ENCODE measurements around the gene PDE5A.

The PDE5A gene

DNA sequence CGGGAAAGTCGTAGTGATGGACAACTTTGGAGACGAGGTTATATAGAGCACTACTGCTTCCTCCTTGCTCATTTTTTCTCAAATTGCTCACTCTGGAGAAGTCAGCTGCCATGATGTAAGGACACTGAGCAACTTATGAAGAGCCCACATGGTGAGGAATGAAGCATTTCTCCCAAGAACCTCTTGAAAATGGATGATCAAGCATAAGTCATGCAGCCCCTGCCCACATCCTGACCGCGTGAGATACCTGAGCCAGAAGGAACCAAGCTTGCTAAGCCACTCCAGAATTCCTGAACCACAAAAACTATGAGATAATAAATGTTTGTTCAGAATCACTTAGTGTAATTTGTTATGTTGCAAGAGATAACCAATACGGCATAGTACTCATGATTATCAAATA, 42.8 kb downstream of the PDE5A start:
- DNase-seq (ENCODE audit: low spot score), result no peak

DNA sequence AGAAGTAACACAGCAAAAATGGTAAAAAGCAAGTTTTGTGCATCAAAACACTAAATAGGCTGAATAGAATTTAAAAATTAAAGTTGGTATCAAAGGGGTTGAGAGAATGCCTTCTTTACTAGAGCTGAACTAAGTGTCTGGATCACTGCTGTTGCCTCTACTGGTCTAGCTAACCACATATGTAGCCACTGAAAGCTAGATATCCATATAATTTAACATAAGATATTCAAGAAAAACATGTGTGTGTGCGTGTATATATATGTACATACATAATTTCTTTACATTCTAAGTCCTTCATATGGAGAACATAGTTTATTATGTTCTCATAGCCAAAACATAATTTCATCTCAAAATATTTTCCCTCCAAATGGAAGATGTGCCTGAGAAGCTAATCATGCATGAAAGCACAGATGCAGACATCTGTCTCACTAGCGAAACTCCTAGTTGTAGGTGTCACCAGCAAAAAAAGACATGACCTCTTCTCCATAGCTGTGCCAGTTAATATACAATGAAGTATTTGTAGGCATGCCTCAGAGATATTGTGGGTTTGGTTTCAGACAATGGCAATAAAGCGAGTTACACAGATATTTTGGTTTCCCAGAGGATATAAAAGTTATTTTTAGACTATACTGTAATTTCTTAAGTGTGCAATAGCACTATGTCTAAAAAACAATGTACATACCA, 47.3 kb downstream of the PDE5A start:
- DNase-seq (ENCODE audit: low spot score), result no peak

DNA sequence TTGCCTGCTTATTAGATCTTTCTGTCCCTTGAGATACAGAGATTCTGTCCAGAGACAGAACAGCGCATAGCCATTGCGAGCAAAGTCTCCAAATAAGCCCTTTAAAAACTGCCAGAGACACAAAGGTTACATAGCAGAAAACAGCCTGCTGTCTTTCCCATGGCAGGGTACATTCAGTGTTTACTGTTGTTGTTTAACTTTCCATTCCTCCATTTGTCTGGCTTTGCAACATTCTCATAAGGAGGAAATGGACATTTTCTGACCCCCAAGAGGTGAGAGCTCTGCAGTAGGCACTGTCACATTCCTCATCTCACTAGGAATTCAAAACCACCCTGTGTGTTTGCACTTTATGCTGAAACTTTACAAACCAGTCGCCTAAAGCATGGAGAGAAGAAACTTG, 48.3 kb downstream of the PDE5A start:
- DNase-seq (ENCODE audit: low spot score), result no peak

DNA sequence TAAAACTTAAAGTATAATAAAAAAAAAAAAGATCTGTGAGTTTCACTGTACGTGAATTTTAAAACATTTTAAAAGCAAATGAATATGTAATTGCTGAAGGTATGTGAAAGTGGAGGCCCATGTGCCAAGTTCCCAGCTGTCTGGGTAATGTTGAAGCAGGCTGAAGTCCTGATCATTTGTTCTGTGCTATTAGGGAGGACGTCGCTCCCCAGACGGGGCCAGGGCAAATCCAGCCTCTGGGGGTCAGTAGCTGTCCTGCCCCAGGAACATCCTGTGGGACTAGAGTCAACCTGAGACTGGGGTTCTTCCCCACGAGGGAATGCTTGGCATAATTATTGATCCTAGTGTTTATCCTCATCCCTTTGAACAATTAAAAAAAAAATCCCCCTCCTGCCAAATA, 48.8 kb downstream of the PDE5A start:
- DNase-seq (ENCODE audit: low spot score), result no peak

DNA sequence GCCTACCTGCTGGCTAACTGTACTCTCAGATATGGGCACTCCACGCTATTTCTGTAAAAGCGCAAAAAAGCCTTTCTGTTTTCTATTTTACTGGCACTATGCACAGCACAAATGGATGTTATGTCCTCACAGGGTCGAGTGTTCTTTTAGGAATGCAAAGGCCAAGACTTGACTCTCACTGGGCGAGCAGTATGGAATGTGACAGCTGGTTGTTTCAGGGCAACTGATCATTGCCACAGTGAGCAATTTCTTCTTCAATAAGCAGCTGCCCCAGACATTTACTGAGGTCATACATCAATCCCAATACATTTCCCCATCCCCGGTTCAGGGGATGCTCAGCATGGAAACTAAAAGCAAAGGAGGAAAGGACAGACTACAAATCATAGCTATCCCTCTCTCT, 58.2 kb downstream of the PDE5A start:
- no peak for DNase-seq (ENCODE audit: low spot score)

DNA sequence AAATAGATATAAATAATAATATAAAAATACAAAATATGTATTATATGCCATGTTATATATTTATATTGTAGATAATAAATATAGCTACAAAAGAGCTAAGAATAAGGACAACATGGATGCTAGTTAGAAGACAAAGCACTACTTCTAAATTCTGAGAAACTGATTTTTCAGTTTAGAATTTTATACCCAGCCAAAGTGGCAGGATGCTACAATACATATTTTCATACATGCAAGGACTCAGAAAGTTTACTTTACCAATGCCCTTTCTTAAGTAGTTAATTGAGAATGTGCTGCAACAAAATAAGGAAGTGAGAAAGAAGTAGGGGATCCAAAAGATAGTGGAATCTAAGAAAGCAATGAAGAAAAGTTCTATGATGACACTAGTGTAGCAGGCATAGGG, 64.5 kb downstream of the PDE5A start:
- DNase-seq (ENCODE audit: low spot score), result no peak

DNA sequence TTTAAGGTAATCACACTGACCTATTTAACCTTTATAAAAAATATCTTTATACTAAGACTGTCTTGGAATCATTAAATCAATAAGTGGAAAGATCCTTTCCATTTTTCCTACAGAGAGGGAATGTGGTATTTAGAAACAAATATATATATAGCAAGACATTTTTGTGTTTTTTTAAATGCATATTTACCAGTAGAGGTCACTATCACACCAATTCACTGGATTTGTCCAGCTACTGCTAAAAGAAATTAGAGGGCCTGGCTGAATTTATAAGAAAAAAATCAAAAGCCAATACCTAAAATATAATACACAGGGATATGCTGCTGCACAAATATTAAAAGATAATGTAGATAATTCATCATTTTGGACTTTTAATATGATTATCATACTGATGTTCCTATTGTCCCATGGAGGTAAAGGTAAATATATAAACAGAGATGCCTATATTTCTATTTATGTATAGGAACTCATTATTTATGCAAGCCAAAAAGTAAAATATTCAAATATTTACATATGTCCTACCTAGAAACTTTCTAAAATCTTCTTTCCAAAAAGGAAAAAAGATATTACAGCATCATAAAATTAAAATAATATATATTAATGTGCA, 69.5 kb downstream of the PDE5A start:
- DNase-seq (ENCODE audit: low spot score), result peak; percentile 58

DNA sequence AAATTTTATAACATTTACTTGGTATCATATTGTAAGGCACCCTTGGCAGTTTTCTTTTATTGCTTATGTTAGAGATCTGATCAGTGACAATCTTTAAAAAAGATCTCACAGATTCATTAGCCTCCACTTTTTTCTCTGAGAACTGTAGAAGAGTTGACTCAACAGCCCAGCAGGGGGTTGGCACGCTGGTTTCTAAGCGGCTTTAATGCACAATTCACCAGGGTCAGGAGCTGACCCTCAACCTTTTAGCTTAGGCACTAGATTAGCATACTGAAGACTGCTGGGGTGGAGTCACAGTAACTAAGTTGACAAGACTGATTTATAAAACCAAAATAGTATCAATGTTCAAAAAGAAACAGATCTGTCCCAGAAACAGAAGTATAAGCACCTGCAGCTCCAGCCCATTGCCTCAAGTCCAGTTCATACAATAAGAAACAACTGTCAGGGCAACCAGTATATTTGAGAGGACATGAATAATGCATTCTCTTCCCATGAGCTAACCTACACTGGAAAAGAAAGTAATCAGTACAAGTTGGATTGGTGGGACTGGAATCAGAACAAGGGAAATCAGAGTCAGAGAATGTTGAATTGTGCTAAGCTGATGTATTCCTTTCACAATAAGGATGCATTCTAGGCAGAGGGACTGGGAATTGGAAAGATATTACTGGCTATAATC, 77.6 kb downstream of the PDE5A start:
- no peak for DNase-seq (ENCODE audit: low spot score)

DNA sequence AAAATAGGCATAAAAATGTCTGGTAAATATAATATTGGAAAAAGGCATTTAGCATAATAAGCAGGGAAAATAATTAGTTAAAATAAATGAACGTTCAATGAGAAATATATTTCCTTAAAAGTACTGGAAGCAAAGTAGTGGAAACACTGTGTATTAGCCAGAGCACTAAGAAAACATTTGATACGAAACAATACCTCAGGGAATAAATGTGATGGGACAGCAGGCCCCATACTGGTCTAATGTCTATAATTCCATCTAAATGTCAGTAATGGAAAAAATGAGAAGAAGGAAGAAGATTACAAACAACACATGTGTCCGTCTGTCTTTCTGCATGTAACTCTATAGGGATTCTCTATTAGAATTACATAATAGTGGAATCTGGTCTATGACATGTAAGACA, 79.0 kb downstream of the PDE5A start:
- DNase-seq (ENCODE audit: low spot score), result no peak

DNA sequence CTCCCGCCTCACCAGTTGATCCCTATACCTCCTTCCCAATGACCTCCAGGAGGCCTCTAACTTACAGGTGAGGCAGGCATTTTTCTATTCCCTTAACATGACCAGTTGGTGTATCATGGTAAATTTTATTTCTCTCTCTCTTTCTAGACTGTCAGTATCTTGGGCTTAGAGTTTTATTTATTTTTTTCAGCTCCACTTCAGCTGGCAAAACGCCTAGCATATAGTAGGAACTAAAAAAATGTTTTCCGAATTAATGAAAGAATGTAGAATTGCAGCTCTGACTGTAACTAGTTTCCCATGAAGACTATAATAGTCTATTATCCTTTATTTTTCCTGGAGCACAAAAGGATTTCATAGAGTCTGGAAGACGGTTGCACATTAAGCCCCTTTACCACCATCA, 84.8 kb downstream of the PDE5A start:
- DNase-seq (ENCODE audit: low spot score), result no peak

DNA sequence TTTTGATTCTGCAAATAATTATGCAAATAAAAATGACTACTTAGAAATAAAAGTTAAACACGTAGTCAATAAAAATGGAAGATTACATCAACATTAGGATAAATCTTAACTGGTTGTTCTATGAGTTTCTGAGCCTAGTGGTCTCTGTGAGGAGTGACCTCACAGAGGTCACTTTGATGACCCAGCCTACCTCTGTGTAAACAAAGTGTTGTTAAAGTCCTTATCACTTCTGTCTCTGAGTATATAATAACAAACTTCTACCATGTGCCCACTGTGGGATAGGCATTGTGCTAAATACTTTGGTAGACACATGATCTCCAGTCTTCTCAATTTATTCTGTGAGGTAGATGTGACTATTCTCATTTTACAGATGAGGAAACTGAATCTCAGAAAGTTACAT, 85.4 kb downstream of the PDE5A start:
- no peak for DNase-seq (ENCODE audit: low spot score)

DNA sequence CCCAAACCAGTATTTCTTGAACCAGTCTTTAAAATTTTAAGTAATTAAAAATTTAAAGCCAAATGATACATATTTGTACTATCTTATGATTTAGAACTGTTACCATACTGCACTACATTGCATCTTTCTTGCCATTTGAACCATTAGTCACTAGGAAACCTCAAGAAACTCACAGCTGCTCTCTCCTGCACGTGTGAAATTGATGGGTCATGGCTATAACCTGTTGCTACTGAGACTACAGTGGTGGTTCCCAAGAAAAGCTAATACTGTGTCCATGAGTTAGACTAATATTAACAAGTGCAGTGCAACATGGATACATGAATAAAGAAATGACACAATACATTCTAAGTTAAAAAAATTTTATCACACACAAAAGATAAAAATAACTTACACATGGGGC, 88.4 kb downstream of the PDE5A start:
- no peak for DNase-seq (ENCODE audit: low spot score)

DNA sequence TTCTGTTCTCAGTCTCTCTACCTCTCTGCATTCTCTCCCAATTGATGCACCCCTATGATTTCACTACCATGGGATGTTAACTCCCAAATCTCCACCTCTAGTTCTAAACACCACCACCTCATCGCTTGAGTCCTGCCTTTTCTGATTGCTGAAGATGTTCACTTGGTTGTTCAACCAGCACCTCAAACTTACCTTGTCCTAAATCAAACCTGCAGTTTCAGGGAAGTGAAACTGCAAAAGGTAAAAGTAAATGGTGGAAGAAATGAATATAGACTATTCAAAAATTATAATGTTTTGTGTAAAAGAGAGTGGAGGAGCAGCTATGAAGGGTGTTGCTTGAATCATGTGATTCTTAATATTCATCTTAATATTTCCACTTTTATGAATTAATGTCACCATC, 91.0 kb downstream of the PDE5A start:
- DNase-seq (ENCODE audit: low spot score), result no peak

DNA sequence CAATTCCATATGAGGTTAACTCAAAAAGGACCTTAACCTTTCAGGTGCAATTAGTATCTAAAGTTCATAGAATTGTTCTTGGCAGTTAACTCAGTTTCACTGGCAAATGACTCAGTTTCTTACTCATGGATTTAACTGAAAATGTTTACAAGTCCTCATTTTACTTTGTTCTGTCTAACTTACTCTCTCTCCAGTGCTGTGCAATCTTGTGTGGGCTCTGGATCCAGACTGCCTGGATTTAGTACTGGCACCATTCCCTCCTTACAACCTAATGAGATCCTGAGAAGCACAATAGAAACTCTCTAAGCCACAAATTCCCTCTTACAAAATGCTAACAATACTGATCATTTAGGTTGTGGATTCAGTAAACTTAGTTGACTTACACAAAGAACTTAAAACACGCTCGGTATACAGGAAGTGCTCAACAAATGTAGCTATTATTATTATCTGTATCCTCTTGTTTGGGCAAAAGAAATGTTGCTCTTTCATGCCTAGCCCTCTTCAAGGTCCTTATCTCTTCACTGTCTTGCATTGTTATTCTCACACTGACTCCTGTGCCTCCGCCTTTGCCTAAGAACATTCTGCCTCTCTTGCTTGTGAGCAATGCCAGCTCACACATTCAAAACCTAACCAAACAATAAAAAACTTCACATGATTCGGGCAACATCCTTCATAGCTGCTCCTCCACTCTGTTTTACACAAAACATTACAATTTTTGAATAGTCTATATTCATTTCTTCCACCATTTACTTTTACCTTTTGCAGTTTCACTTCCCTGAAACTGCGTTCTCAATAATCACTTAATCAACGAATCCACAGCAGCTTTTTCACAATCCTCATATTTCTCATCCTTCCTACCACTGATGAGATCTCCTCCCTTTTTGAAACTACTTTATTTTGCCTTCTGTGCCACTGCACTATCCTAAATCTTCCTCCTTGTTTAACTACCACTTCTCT, 91.8 kb downstream of the PDE5A start:
- DNase-seq (ENCODE audit: low spot score), result peak; percentile 4

DNA sequence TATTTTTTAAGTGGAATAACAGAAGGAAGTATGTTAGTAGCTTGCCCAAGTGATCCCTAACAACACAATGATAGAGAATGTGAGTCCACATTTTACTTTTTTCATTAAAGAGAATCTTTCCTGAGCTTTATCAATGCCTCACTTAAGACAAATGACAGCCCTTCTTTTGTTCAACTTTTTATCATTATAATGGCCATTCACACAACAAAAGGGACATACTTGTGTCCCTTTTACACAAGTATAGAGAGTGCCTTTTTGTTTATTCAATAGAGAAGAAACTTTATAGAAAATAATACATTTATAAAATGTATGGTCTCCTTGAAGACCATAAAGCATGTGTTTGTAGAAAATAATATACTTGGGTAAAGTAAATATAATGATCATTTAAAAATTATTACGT, 96.3 kb downstream of the PDE5A start:
- no peak for DNase-seq (ENCODE audit: low spot score)

DNA sequence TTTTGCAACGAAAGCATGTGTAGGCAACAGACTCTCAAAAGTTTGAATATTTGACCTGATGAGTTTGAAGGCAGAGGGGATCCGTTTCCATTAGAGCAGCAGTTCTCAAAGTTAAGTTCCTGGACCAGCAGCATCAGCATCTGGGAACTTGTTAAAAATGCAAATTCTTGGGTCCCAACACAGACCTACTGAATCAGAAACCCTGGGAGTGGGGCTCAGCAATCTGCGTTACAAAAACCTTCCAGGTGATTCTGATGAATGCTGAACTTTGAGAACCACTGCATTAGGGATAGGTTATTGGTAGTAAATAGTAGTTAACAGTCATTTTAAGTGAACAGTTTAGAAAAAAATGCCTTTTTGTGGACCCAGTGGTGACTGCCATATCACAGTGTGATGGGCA, 98.8 kb downstream of the PDE5A start:
- DNase-seq (ENCODE audit: low spot score), result no peak

DNA sequence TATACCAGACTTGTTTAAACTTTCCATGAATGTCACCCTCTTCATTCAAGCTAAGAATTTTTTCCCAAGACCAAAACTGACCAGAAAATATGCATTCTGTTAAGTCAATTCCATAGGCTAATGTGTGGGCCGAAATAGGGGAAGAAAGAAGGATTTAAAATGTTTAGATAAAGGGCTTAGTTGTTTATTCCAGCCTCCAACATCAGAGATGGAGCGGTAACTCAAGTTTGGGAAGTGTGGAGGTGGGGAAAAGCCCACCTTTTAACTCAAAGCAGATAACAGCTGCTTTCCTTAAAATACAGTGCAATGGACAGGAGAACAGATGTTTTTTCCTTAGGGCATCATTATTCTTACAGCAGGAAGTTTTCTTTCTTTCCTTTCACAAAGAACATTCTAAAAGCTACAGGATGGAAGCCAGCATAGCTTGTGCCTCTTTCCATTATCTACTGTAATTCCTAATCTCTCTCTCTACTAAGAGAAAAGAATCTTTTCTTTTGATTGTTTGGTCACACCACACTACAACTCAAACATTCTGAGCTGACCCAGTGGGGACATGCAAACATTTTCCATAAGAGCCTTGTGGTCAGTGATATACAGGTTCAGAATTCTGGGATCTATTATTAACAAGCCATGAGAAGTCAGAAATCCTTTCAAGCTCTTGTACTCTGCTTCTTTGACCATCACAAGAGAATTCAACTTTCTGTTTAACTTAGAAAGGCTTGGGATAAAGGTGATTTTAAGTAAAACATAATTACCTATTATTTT, 101.6 kb downstream of the PDE5A start:
- DNase-seq (ENCODE audit: low spot score), result no peak

DNA sequence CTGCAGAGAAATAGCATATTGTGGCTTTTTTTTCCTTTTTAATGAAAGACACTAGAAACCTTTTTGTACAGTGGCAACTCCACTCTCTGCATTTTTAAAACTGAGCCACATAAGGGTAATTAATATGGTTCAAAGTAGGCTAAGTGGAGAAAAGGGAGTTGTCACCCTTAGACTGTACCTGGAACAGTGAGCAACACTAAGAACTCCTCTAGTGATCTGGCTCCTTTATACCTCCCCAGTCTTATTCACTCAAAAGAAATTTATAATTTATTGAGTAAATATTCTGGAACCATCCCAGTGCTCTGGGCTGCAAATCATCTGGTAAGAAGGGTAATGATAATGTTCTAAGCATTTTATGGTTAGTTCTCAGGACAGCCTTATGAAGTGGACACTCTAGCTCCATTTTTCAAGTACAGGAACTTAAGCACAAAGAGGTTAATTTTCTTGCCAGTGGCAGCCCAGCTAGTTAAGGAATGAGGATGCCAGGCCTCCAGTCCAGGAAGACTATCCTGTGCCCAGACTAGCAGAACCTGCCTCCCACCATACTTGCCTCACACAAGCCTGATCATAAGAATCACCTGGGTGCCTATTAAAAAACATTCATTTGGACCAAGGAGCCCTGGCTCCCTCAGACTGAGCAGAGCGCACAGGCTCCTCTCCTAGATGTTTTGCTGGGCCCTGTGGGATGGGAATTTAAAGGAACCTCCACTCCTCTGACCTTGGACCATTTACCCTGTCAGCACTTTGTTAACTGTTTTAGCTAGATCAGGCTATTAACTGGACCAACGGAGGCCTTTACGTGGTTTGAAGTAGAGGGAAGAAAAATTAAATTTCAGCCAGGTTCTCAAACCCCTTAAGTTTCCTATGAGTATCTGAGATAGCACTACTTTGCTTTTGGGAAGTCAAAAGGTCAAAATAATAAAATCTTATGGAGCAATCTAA, 102.6 kb downstream of the PDE5A start:
- DNase-seq (ENCODE audit: low spot score), result no peak

DNA sequence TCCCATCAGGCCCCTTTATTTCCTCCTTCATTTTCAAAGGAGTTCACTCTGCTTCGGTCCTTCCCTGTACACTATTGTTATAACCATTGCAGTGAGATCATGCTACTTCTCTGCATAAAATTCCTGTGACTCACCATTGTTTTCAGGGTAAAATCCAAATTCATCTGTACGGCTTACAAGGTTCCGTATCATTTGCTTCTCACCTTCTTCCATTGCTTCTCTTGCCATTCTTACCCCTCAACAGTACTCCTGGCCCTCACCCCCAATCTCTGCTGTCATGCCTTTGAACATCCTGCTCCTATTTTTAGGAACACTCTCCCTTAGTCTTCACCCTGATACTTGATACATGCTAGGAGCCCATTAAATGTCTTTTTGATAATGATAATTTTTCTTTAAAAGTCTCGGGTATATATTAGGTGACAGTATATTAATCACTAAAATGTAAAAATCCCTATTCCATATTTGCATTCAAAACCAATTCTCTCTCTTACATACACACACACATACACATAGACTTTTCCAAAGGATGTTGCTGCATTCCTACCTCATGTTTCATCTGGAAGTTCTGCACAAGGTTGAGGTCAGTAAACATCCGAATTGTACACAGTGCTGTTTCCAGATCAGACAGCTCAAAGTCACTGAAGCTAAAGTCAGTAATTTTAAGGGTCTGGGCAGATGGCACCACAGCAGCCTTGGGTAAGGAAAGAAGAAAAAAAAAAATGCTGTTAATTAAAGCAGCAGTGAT, 103.4 kb downstream of the PDE5A start:
- no peak for DNase-seq (ENCODE audit: low spot score)

DNA sequence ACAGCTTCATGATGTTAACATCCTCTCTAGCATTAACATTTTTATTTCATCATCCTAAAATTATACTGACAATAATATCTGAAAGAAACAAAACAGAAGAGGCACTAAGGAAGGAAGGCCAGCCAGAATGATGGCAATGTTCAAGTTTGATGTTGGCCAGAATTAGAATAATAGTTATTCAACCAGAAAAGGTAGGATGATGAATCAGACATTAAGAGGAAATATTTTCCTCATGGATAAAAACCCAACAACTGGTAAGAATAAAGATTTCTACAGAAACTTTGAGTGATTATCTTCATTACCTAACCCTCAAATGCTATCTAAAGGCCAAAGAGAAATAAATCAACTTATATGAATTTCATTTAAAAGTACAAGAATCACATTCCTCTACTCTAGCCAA, 105.2 kb downstream of the PDE5A start:
- no peak for DNase-seq (ENCODE audit: low spot score)
